Stimulated activated naive CD8-positive, alpha-beta T cell treated with anti-CD3 and anti-CD28 coated beads, Interleukin-15, Interleukin-2, amounts not matched to agents 100 ng/mL and 50 ng/mL, for 24 hours (primary cell): ENCODE data around the gene CFAP92.

Source experiments
- H3K27ac Mint-ChIP-seq: one replicate; pipeline ENCODE4 v1.8.0; 2021; ENCODE audit warnings: mild to moderate bottlenecking, mixed read lengths
- H3K27me3 Mint-ChIP-seq: one replicate; pipeline ENCODE4 v1.8.0; 2021; ENCODE audit warnings: mixed read lengths
- H3K36me3 Mint-ChIP-seq: one replicate; pipeline ENCODE4 v1.8.0; 2021; ENCODE audit warnings: low read depth, mixed read lengths
- H3K4me1 Mint-ChIP-seq: one replicate; pipeline ENCODE4 v1.8.0; 2021; ENCODE audit warnings: low read depth, mixed read lengths
- H3K4me3 Mint-ChIP-seq: one replicate; pipeline ENCODE4 v1.8.0; 2021; ENCODE audit warnings: mild to moderate bottlenecking, mixed read lengths
- H3K9me3 Mint-ChIP-seq: one replicate; pipeline ENCODE4 v1.8.0; 2021; ENCODE audit warnings: mixed read lengths

CFAP92 gene

GRCh38 chr3:129018751-129019150, 24.9 kb upstream of the CFAP92 start:
- H3K9me3 Mint-ChIP-seq: no peaks in the 10 kb centered on the region
- no peaks in the 10 kb centered on the region for H3K27me3 Mint-ChIP-seq
- no peak overlapping the region for H3K27ac Mint-ChIP-seq
- no peak overlapping the region for H3K4me3 Mint-ChIP-seq
- peaks cover 48% of the 10 kb centered on the region for H3K4me1 Mint-ChIP-seq
- H3K36me3 Mint-ChIP-seq: no peaks in the 10 kb centered on the region

- Mint-ChIP-seq H3K36me3 (no peaks in the 10 kb centered on the region), H3K4me1 (peaks cover 48% of the 10 kb centered on the region), H3K4me3 (no peak overlapping the region)
Measured at GRCh38 chr3:129018271-129018670, 24.4 kb upstream of the CFAP92 start.

GRCh38 chr3:129017484-129017899, 23.6 kb upstream of the CFAP92 start:
- Mint-ChIP-seq H3K27me3 (no peaks in the 10 kb centered on the region), H3K36me3 (no peaks in the 10 kb centered on the region), H3K4me1 (peaks cover 42% of the 10 kb centered on the region), H3K9me3 (no peaks in the 10 kb centered on the region), H3K4me3 (no peak overlapping the region), H3K27ac (peak overlapping the region; percentile 55)

More at GRCh38 chr3:129018271-129018670, 24.4 kb upstream of the CFAP92 start:
- Mint-ChIP-seq H3K9me3 (no peaks in the 10 kb centered on the region), H3K27me3 (no peaks in the 10 kb centered on the region), H3K27ac (no peak overlapping the region)

GRCh38 chr3:129016720-129017483, 23.0 kb upstream of the CFAP92 start:
- peak overlapping the region; percentile 32 for H3K4me3 Mint-ChIP-seq
- H3K27me3 Mint-ChIP-seq: no peaks in the 10 kb centered on the region
- no peak overlapping the region for H3K27ac Mint-ChIP-seq
- no peaks in the 10 kb centered on the region for H3K9me3 Mint-ChIP-seq
- no peaks in the 10 kb centered on the region for H3K36me3 Mint-ChIP-seq
- peaks cover 36% of the 10 kb centered on the region for H3K4me1 Mint-ChIP-seq

GRCh38 chr3:129016356-129016719, 22.5 kb upstream of the CFAP92 start:
- Mint-ChIP-seq H3K4me1 (peaks cover 36% of the 10 kb centered on the region), H3K9me3 (no peaks in the 10 kb centered on the region), H3K36me3 (no peaks in the 10 kb centered on the region), H3K27ac (peak overlapping the region; percentile 97), H3K4me3 (peak overlapping the region; percentile 71), H3K27me3 (no peaks in the 10 kb centered on the region)

- H3K36me3 Mint-ChIP-seq: no peaks in the 10 kb centered on the region
- no peaks in the 10 kb centered on the region for H3K9me3 Mint-ChIP-seq
Measured at GRCh38 chr3:129015388-129016105, 21.7 kb upstream of the CFAP92 start.

GRCh38 chr3:129014793-129015345, 21.0 kb upstream of the CFAP92 start:
- no peaks in the 10 kb centered on the region for H3K36me3 Mint-ChIP-seq
- H3K27me3 Mint-ChIP-seq: no peaks in the 10 kb centered on the region
- H3K4me1 Mint-ChIP-seq: peaks cover 36% of the 10 kb centered on the region
- H3K9me3 Mint-ChIP-seq: no peaks in the 10 kb centered on the region
- H3K4me3 Mint-ChIP-seq: no peak overlapping the region
- H3K27ac Mint-ChIP-seq: peak overlapping the region; percentile 97

More at GRCh38 chr3:129015388-129016105, 21.7 kb upstream of the CFAP92 start:
- H3K27ac Mint-ChIP-seq: peak overlapping the region; percentile 97
- H3K27me3 Mint-ChIP-seq: no peaks in the 10 kb centered on the region
- peak overlapping the region; percentile 71 for H3K4me3 Mint-ChIP-seq
- peaks cover 36% of the 10 kb centered on the region for H3K4me1 Mint-ChIP-seq

GRCh38 chr3:129014148-129014547, 20.3 kb upstream of the CFAP92 start:
- peaks cover 37% of the 10 kb centered on the region for H3K4me1 Mint-ChIP-seq
- no peak overlapping the region for H3K27ac Mint-ChIP-seq
- H3K36me3 Mint-ChIP-seq: no peaks in the 10 kb centered on the region
- no peaks in the 10 kb centered on the region for H3K27me3 Mint-ChIP-seq
- no peaks in the 10 kb centered on the region for H3K9me3 Mint-ChIP-seq
- H3K4me3 Mint-ChIP-seq: no peak overlapping the region

- Mint-ChIP-seq H3K4me3 (no peak overlapping the region), H3K9me3 (no peaks in the 10 kb centered on the region), H3K27me3 (no peaks in the 10 kb centered on the region), H3K36me3 (no peaks in the 10 kb centered on the region), H3K4me1 (peaks cover 41% of the 10 kb centered on the region), H3K27ac (no peak overlapping the region)
Measured at GRCh38 chr3:129013491-129013891, 19.6 kb upstream of the CFAP92 start.

GRCh38 chr3:129010310-129010956, 16.6 kb upstream of the CFAP92 start:
- no peak overlapping the region for H3K4me3 Mint-ChIP-seq
- H3K9me3 Mint-ChIP-seq: no peaks in the 10 kb centered on the region
- no peak overlapping the region for H3K27ac Mint-ChIP-seq
- H3K27me3 Mint-ChIP-seq: no peaks in the 10 kb centered on the region
- H3K36me3 Mint-ChIP-seq: no peaks in the 10 kb centered on the region
- peaks cover 15% of the 10 kb centered on the region for H3K4me1 Mint-ChIP-seq

- H3K27ac Mint-ChIP-seq: peak overlapping the region; percentile 52
- H3K27me3 Mint-ChIP-seq: no peaks in the 10 kb centered on the region
- H3K4me1 Mint-ChIP-seq: peaks cover 11% of the 10 kb centered on the region
- no peaks in the 10 kb centered on the region for H3K9me3 Mint-ChIP-seq
- H3K4me3 Mint-ChIP-seq: no peak overlapping the region
- no peaks in the 10 kb centered on the region for H3K36me3 Mint-ChIP-seq
Measured at GRCh38 chr3:129009266-129009665, 15.4 kb upstream of the CFAP92 start.

GRCh38 chr3:129007792-129008191, 13.9 kb upstream of the CFAP92 start:
- Mint-ChIP-seq H3K4me3 (no peak overlapping the region), H3K27me3 (peaks cover 8% of the 10 kb centered on the region), H3K4me1 (peaks cover 17% of the 10 kb centered on the region), H3K36me3 (no peaks in the 10 kb centered on the region), H3K9me3 (no peaks in the 10 kb centered on the region), H3K27ac (no peak overlapping the region)

GRCh38 chr3:129006864-129007263, 13.0 kb upstream of the CFAP92 start:
- Mint-ChIP-seq H3K4me3 (no peak overlapping the region), H3K9me3 (no peaks in the 10 kb centered on the region), H3K27me3 (peaks cover 16% of the 10 kb centered on the region), H3K36me3 (no peaks in the 10 kb centered on the region), H3K27ac (no peak overlapping the region), H3K4me1 (peaks cover 25% of the 10 kb centered on the region)

GRCh38 chr3:129005526-129006303, 11.8 kb upstream of the CFAP92 start:
- no peaks in the 10 kb centered on the region for H3K36me3 Mint-ChIP-seq
- H3K27me3 Mint-ChIP-seq: peaks cover 18% of the 10 kb centered on the region
- peaks cover 25% of the 10 kb centered on the region for H3K4me1 Mint-ChIP-seq
- no peak overlapping the region for H3K4me3 Mint-ChIP-seq
- no peak overlapping the region for H3K27ac Mint-ChIP-seq
- H3K9me3 Mint-ChIP-seq: no peaks in the 10 kb centered on the region
